Neural progenitor cell (in vitro differentiated cells): ENCODE results near the gene ATXN7L1.

ENCODE experiments used
- CTCF ChIP-seq: fragments of 200-600 bp; sonication (generic); IDR thresholded peaks from 2 replicates; pipeline ENCODE4 v1.5.1; 2017; ENCODE audit warnings: antibody characterized with exemption, mild to moderate bottlenecking
- EZH2 ChIP-seq: fragments of 200-600 bp; sonication (generic); IDR thresholded peaks from 2 replicates; pipeline ENCODE4 v1.6.1; 2017; ENCODE audit warnings: antibody characterized with exemption, mild to moderate bottlenecking, moderate library complexity
- EZH2phosphoT487 ChIP-seq: fragments of 200-600 bp; sonication (generic); IDR thresholded peaks from 2 replicates; pipeline ENCODE4 v1.6.1; 2017; ENCODE audit warnings: antibody characterized with exemption

GRCh38 chr7:105916603-105917002 is 40.2 kb upstream of the ATXN7L1 start:
- TF ChIP-seq CTCF (no peak), EZH2 (no peak), EZH2phosphoT487 (no peak)
